Bronchial epithelial cell (primary cell): ENCODE data around the gene ALG1L2. TPM values are rescaled to one million over a fixed set of nuclear protein-coding genes. Genes with fewer than 3 reads are reported as not detected.
A peak's percentile ranks its signal among the peaks of the same experiment; 100 is the strongest.
"Not testable (repeated sequence)": the region's sequence is repeated elsewhere in the genome, so short reads cannot be mapped to it uniquely, and the experiment has no call there.

Source experiments
- DNase-seq: peaks from one replicate; pipeline ENCODE4 v3.0.0-alpha.2; 2010; ENCODE audit warnings: low read depth
- FAIRE-seq: peaks from 2 replicates; lab custom pipeline; 2011; peaks lifted over from hg19 to GRCh38; lab: Jason Lieb, UNC
- H3K27me3 ChIP-seq: 2 replicates; pipeline ENCODE4 v1.5.1; 2011; ENCODE audit warnings: low read length; ENCODE audit not compliant: control insufficient read depth, insufficient read depth
- H3K36me3 ChIP-seq: 2 replicates; pipeline ENCODE4 v1.5.1; 2011; ENCODE audit warnings: low read length; ENCODE audit not compliant: control insufficient read depth, insufficient read depth
- H3K4me3 ChIP-seq: 2 replicates; pipeline ENCODE4 v1.5.1; 2011; ENCODE audit warnings: mild to moderate bottlenecking, low read depth, low read length, control low read depth
- CTCF ChIP-seq: IDR thresholded peaks from 2 replicates; pipeline ENCODE4 v1.5.1; 2011; ENCODE audit warnings: mild to moderate bottlenecking, moderate library complexity, low read length, control low read depth, inconsistent platforms; ENCODE audit not compliant: insufficient read depth, severe bottlenecking
- total RNA-seq: library from RNA; depleted of rRNA; stranded (reverse); fragments of >200 nt; gene quantifications from 2 replicates; pipeline ENCODE4 v1.2.1, GENCODE V29; 2014

The ALG1L2 gene
- total RNA-seq, 1 donor from 2014 or later: not detected

DNA sequence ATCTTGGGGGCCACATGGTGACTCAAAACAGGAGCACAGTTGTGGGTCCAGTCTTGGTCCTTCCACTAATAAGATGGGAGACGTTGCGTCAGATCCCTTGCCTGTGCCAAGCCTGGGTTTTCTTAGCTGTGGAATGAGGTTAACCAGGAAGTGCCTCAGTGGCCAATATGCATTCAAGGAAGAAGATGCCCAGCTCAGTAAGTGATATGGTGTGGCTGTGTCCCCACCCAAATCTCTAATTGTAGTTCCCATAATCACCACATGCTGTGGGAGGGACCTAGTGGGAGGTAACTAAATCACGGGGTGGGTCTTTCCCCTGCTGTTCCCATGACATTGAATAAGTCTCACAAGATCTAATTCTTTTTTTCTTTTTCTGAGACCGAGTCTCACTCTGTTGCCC, 6.4 kb downstream of the ALG1L2 start:
- no peak for TF ChIP-seq CTCF
- FAIRE-seq (no peak), DNase-seq (no peak)
- H3K36me3 ChIP-seq: no peaks in the 10 kb centered on the region
- H3K4me3 ChIP-seq: no peak overlapping the region
- H3K27me3 ChIP-seq: no peaks in the 10 kb centered on the region

GRCh38 chr3:130090681-130091080, 9.1 kb downstream of the ALG1L2 start:
- DNase-seq, H3K4me3 ChIP-seq, H3K36me3 ChIP-seq, FAIRE-seq, H3K27me3 ChIP-seq: not testable (repeated sequence)

DNA sequence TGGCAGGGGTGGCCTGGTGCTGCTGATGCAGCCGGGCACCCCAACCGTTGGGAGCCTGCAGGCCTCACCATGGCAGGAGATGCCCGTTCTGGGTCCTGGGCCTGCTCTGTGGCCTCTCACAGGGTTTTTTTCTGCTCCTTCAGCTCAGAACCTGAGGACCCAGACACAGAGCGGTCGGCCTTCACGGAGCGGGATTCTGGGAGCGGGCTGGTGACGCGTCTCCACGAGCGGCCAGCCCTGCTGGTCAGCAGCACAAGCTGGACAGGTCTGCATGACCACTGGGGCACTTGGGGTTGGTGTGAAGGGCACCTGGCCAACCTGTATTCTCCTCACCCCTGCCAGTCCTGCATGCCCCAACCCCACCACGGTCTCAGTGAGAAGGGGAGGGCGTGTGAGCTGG, 10.3 kb downstream of the ALG1L2 start:
- Histone ChIP-seq H3K4me3 (no peak overlapping the region), H3K27me3 (no peaks in the 10 kb centered on the region), H3K36me3 (no peaks in the 10 kb centered on the region)
- FAIRE-seq: no peak
- TF ChIP-seq CTCF: no peak
- DNase-seq: no peak

DNA sequence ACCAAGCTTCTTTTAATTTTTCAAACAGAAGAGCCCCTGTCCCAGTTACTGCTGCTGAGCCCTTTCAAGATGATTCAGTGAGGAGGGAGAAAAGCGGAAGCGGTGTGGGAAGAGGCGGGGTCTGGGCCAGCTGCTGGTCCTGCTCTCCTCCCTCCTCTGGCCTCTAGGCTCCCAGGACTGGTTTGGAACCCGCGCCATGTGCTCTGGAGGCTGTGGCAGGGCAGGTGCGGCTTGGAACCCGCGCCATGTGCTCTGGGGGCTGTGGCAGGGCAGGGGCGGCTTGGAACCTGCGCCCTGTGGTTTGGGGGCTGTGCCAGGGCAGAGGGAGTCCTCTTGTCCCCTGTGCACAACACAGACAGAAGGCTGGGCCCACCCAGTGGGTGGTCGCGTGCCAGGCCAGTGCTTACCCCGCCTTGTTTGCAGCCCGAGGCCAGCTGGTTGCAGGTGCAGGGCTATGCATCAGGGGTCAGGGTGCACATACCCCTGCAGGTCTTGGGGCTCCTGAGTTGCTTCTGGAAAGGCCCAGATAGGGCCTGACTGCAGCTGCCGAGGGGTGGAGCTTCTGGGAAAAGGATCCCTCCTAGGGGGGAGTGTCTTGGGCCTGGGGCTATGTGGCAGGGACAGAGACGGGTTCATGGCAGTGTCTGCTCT, 12.2 kb downstream of the ALG1L2 start:
- Histone ChIP-seq H3K36me3 (no peaks in the 10 kb centered on the region), H3K4me3 (no peak overlapping the region), H3K27me3 (no peaks in the 10 kb centered on the region)
- FAIRE-seq (no peak), DNase-seq (no peak)
- no peak for TF ChIP-seq CTCF

DNA sequence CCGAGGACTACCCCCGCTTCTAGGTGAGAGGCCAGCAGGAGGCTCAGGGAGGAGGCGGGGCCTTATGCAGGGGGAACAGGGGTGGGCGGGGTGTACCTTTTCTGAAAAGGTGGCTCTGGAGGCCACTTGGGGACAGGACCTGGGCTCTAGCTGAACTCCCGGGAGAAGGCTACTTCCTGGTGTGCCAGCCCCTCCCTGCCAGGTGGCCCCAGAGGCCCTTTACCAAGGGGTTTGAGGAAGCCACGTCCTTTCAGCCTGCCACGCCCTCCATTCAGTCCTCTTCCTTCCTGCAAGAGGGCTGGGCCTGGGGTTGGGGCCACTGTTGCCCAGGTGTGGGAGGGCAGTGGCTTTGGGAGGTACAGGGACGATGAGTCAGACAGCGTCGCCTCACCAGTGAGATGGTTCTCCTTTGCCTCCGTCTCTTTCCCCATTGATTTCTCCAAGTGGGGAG, 12.9 kb downstream of the ALG1L2 start:
- DNase-seq: peak; percentile 43
- not testable (repeated sequence) for H3K36me3 ChIP-seq, FAIRE-seq, H3K27me3 ChIP-seq, H3K4me3 ChIP-seq

GRCh38 chr3:130095858-130096257, 14.2 kb downstream of the ALG1L2 start:
- DNase-seq: peak; percentile 45
- not testable (repeated sequence) for H3K4me3 ChIP-seq, H3K36me3 ChIP-seq, FAIRE-seq, H3K27me3 ChIP-seq

GRCh38 chr3:130097096-130097495, 15.5 kb downstream of the ALG1L2 start:
- FAIRE-seq, H3K27me3 ChIP-seq, H3K4me3 ChIP-seq, H3K36me3 ChIP-seq, DNase-seq: not testable (repeated sequence)
